ENCODE measurements around the gene STK16. TPM values are rescaled to one million over a fixed set of nuclear protein-coding genes. Genes with fewer than 3 reads are reported as not detected.
A peak's percentile ranks its signal among the peaks of the same experiment; 100 is the strongest.

The STK16 gene
- total RNA-seq, 1 donor from 2014 or later, result 19.1 TPM

DNA sequence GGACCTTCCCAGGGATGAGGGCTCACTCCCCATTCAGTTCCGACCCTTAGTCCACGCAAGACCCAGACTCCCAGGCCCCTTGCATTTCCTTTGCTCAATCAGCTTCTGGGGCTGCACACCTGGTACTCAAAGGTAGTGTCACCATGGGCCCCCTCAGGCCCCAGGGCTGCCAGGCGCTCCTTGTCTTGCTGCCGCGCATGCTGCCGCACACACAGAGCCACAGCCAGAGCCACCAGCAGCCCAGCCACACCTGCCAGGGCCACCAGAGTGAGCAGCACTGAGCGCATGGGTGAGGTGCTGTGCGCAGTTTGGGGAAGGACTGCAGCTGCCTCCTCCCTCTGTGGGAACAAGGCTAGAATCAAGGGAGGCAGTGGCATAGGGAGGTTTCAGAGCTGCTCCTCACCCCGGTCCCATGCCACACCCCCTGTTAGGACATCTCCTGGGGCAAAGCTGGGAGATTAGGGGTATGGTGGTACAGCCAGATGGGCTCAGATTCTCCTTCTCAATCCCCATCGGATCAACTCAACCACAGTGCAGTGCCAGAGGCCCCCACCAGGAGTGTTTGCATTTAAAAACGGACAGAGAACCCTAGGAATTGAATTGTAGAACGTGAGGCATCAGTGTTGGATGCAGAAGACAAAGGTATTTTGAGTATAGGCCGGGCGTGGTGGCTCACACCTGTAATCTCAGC is 52.6 kb downstream of the STK16 start:
- H3K4me1 ChIP-seq (ENCODE audit: insufficient read depth, low read length), result peaks cover 8% of the 10 kb centered on the region
- Mint-ChIP-seq H3K9me3 (ENCODE audit: unreplicated experiment) (no peaks in the 10 kb centered on the region), H3K27ac (ENCODE audit: unreplicated experiment) (peak overlapping the region; percentile 41), H3K4me1 (ENCODE audit: low read depth, unreplicated experiment) (peaks cover 11% of the 10 kb centered on the region), H3K4me3 (ENCODE audit: unreplicated experiment) (no peak overlapping the region), H3K27me3 (ENCODE audit: low read depth, unreplicated experiment) (peaks cover 12% of the 10 kb centered on the region), H3K36me3 (ENCODE audit: low read depth, unreplicated experiment) (peaks cover 9% of the 10 kb centered on the region)
- no peaks in the 10 kb centered on the region for H3K36me3 ChIP-seq (ENCODE audit: insufficient read depth, low read length)
- no peak for FAIRE-seq
- peaks cover 3% of the 10 kb centered on the region for H3K27me3 ChIP-seq (ENCODE audit: insufficient read depth, low read length)
- no peak for TF ChIP-seq EZH2 (IDR thresholded peaks at IDR 0.05; ENCODE audit: insufficient read depth, low read length)
- TF ChIP-seq, protein P1, sequence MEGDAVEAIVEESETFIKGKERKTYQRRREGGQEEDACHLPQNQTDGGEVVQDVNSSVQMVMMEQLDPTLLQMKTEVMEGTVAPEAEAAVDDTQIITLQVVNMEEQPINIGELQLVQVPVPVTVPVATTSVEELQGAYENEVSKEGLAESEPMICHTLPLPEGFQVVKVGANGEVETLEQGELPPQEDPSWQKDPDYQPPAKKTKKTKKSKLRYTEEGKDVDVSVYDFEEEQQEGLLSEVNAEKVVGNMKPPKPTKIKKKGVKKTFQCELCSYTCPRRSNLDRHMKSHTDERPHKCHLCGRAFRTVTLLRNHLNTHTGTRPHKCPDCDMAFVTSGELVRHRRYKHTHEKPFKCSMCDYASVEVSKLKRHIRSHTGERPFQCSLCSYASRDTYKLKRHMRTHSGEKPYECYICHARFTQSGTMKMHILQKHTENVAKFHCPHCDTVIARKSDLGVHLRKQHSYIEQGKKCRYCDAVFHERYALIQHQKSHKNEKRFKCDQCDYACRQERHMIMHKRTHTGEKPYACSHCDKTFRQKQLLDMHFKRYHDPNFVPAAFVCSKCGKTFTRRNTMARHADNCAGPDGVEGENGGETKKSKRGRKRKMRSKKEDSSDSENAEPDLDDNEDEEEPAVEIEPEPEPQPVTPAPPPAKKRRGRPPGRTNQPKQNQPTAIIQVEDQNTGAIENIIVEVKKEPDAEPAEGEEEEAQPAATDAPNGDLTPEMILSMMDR (IDR thresholded peaks at IDR 0.05; ENCODE audit: insufficient read depth, low read depth, low read length), result peak; percentile 10
- no peak overlapping the region for H3K27ac ChIP-seq (ENCODE audit: low read depth, low read length)
- no peaks in the 10 kb centered on the region for H3K79me2 ChIP-seq (ENCODE audit: insufficient read depth, low read length)
- no peaks in the 10 kb centered on the region for H3K9me3 ChIP-seq (ENCODE audit: insufficient read depth, low read depth, low read length)
- H3K4me3 ChIP-seq (ENCODE audit: insufficient read depth, low read depth, low read length), result no peak overlapping the region
- DNase-seq (ENCODE audit: low read depth), result no peak
- no peak overlapping the region for H3K9ac ChIP-seq (ENCODE audit: low read length)
- no peak overlapping the region for H3K4me2 ChIP-seq (ENCODE audit: low read length)
- H4K20me1 ChIP-seq (ENCODE audit: insufficient read depth, low read length), result no peaks in the 10 kb centered on the region
- no peak overlapping the region for H2AFZ ChIP-seq (ENCODE audit: low read depth, low read length)

DNA sequence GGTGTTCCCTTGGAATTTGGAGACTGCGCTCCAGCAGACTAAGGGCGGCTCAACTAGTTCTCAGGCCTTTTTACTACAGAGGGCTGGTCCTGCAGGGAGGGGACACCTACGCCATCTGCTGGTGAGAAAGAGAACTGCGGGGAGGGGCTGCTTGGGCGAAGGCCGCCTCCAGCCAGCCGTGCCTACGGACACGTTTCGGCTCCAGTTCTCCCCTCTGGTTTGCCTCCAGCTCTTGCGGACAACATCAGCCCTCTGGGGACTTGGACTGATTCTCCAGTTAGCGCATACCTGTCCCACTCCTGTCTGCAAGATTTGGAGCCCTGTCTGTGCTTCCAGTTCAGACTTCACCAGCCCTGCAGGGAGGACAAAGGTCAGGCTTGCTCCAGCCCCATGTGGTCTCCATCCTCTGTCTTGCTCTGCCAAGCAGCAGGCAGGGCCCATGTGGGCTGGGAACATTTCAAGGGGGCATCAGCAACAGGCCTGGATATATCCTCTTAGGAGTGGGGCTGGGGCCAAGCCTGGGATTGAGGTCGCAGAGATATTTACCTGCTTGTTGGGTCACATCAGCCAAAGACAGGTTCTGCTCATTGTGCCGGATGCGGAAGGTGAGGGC is 53.6 kb downstream of the STK16 start:
- FAIRE-seq, result no peak
- H2AFZ ChIP-seq (ENCODE audit: low read depth, low read length), result no peak overlapping the region
- H3K4me1 Mint-ChIP-seq (ENCODE audit: low read depth, unreplicated experiment), result peaks cover 11% of the 10 kb centered on the region

More for the DNA sequence above, 53.6 kb downstream of the STK16 start:
- Histone ChIP-seq H3K9ac (ENCODE audit: low read length) (no peak overlapping the region), H3K27me3 (ENCODE audit: insufficient read depth, low read length) (peaks cover 3% of the 10 kb centered on the region), H3K27ac (ENCODE audit: low read depth, low read length) (no peak overlapping the region), H3K4me2 (ENCODE audit: low read length) (no peak overlapping the region), H3K4me1 (ENCODE audit: insufficient read depth, low read length) (peaks cover 8% of the 10 kb centered on the region), H3K79me2 (ENCODE audit: insufficient read depth, low read length) (no peaks in the 10 kb centered on the region), H3K9me3 (ENCODE audit: insufficient read depth, low read depth, low read length) (no peaks in the 10 kb centered on the region), H3K36me3 (ENCODE audit: insufficient read depth, low read length) (no peaks in the 10 kb centered on the region), H4K20me1 (ENCODE audit: insufficient read depth, low read length) (no peaks in the 10 kb centered on the region), H3K4me3 (ENCODE audit: insufficient read depth, low read depth, low read length) (no peak overlapping the region)
- Mint-ChIP-seq H3K27ac (ENCODE audit: unreplicated experiment) (no peak overlapping the region), H3K36me3 (ENCODE audit: low read depth, unreplicated experiment) (peaks cover 17% of the 10 kb centered on the region), H3K27me3 (ENCODE audit: low read depth, unreplicated experiment) (peaks cover 16% of the 10 kb centered on the region), H3K9me3 (ENCODE audit: unreplicated experiment) (no peaks in the 10 kb centered on the region), H3K4me3 (ENCODE audit: unreplicated experiment) (no peak overlapping the region)
- DNase-seq (ENCODE audit: low read depth), result peak; percentile 17
- TF ChIP-seq, protein P1 (IDR thresholded peaks at IDR 0.05; ENCODE audit: insufficient read depth, low read depth, low read length), result peak; percentile 90
- no peak for TF ChIP-seq EZH2 (IDR thresholded peaks at IDR 0.05; ENCODE audit: insufficient read depth, low read length)

Measured in astrocyte (in vitro differentiated cells and primary cell).